ENCODE results near the gene NOTUM.
A peak's percentile ranks its signal among the peaks of the same experiment; 100 is the strongest.

The NOTUM gene

DNA sequence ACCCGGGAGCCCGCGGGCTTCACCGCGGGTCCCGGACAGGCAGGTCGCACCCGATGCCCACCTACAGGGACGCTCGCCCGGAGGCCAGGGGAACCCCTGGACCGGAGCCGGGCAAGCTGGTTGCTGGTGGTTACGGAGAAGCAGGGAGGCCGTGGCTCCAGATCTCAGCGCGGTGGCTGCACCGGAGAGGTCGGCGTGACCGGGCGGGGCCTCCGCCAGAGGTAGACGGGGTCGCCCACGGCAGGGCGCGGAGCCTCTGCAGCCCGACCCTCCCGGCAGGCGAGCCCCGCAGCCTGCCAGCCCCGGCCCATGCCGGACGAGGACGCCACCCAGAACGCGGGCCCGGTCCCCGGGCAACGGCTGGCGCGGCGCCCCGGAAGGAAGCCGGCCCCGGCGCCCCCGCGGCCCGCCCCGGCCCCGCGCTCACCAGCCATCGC is 50.1 kb downstream of the NOTUM start:
- Histone ChIP-seq H3F3A (ENCODE audit: control insufficient read depth, insufficient read depth) (peaks cover 10% of the 10 kb centered on the region), H3K4me2 (ENCODE audit: low read length) (peak overlapping the region; percentile 93), H3K27ac (ENCODE audit: low read depth, low read length) (peak overlapping the region; percentile 52), H3K9me3 (ENCODE audit: control insufficient read depth, insufficient read depth, low read length) (no peaks in the 10 kb centered on the region), H3K27me3 (ENCODE audit: control insufficient read depth, low read length) (no peaks in the 10 kb centered on the region), H3K4me3 (ENCODE audit: low read length) (peak overlapping the region; percentile 98), H3K4me1 (ENCODE audit: control insufficient read depth, low read length) (peaks cover 17% of the 10 kb centered on the region), H3K9me2 (replicated peaks; ENCODE audit: control insufficient read depth, low read length) (no peaks in the 10 kb centered on the region), H3K36me3 (ENCODE audit: control insufficient read depth, low read length) (peaks cover 79% of the 10 kb centered on the region), H4K20me1 (ENCODE audit: control insufficient read depth, insufficient read depth, low read depth, low read length) (peaks cover 15% of the 10 kb centered on the region; the same call in 1 of the 2 replicates), H3K79me2 (ENCODE audit: control insufficient read depth, low read length) (peaks cover 26% of the 10 kb centered on the region)
- TF ChIP-seq, protein P1, sequence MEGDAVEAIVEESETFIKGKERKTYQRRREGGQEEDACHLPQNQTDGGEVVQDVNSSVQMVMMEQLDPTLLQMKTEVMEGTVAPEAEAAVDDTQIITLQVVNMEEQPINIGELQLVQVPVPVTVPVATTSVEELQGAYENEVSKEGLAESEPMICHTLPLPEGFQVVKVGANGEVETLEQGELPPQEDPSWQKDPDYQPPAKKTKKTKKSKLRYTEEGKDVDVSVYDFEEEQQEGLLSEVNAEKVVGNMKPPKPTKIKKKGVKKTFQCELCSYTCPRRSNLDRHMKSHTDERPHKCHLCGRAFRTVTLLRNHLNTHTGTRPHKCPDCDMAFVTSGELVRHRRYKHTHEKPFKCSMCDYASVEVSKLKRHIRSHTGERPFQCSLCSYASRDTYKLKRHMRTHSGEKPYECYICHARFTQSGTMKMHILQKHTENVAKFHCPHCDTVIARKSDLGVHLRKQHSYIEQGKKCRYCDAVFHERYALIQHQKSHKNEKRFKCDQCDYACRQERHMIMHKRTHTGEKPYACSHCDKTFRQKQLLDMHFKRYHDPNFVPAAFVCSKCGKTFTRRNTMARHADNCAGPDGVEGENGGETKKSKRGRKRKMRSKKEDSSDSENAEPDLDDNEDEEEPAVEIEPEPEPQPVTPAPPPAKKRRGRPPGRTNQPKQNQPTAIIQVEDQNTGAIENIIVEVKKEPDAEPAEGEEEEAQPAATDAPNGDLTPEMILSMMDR (IDR thresholded peaks at IDR 0.05; ENCODE audit: low read depth, low read length, poor library complexity, severe bottlenecking) = no peak
- TF ChIP-seq EZH2phosphoT487 (IDR thresholded peaks at IDR 0.05; ENCODE audit: borderline replicate concordance, low read length) = no peak

DNA sequence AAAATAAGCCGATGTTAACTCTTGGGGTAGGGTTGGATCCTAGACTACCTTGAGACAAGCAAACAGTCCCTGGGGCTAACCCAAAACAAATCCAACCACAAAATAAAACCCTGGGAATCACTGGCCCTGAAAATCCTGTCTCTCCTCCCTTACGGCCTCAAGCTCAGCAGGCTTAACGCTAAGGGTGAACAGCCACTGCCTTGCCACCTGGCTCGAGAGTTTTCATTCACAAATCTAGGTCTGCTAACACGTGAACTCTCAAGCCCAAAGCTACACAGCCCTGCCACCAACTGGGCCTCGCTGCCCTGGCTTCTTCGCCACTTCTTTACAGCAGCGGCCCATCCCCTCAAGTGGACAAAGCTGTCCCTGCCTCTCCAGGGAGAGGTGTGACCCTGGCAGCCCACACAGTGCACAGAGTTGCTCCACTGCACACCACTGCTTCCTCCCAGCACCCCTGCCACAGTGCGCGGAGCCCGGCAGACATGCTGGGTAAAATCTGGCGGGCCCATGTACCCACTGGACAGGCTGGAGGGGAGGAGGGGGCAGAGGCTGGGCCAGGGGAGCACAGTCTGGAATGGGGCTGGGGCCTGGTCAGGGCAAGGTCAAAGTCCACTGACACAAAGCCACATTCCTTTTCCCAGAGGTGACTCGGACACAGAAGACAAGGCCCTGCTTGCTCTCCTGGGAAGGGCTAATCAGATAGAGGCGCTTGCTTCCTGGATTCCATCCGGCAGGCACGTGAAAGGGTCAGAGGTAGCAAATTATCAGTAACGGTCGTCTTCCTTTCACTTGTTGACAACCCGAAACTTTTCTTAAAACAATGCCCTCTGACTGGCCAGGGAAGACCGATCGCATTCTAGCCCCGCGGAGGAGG is 50.8 kb downstream of the NOTUM start:
- Histone ChIP-seq H3K4me2 (ENCODE audit: low read length) (peak overlapping the region; percentile 93), H3K79me2 (ENCODE audit: control insufficient read depth, low read length) (peaks cover 20% of the 10 kb centered on the region), H3K36me3 (ENCODE audit: control insufficient read depth, low read length) (peaks cover 75% of the 10 kb centered on the region), H3K9me3 (ENCODE audit: control insufficient read depth, insufficient read depth, low read length) (no peaks in the 10 kb centered on the region), H3K27ac (ENCODE audit: low read depth, low read length) (peak overlapping the region; percentile 52), H3K4me1 (ENCODE audit: control insufficient read depth, low read length) (peaks cover 17% of the 10 kb centered on the region), H3K4me3 (ENCODE audit: low read length) (peak overlapping the region; percentile 98), H3K27me3 (ENCODE audit: control insufficient read depth, low read length) (no peaks in the 10 kb centered on the region), H3K9me2 (replicated peaks; ENCODE audit: control insufficient read depth, low read length) (no peaks in the 10 kb centered on the region), H4K20me1 (ENCODE audit: control insufficient read depth, insufficient read depth, low read depth, low read length) (peaks cover 9% of the 10 kb centered on the region; the same call in 1 of the 2 replicates), H3F3A (ENCODE audit: control insufficient read depth, insufficient read depth) (peaks cover 10% of the 10 kb centered on the region)
- no peak for TF ChIP-seq EZH2phosphoT487 (IDR thresholded peaks at IDR 0.05; ENCODE audit: borderline replicate concordance, low read length)
- TF ChIP-seq, protein P1 (IDR thresholded peaks at IDR 0.05; ENCODE audit: low read depth, low read length, poor library complexity, severe bottlenecking) = no peak

DNA sequence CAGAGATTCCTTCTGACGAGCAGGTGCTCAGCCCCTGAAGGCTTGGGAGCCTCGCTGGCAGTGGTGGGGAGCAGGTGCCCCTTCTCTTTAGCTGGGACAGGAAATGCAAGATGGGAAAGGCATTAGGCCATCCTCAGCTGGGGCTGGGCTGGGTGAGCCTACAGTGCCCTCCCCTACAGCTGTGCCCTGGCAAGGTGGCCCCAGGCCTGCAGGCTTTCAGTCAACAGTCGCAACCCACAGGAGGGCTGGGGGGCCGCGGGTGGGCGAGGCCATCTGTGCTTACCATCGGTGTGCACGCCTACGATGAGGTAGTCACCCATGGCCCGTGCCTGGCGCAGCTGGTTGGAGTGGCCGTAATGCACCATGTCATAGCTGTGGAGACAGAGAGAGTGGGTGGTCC is 51.8 kb downstream of the NOTUM start:
- H3K9me3 ChIP-seq (ENCODE audit: control insufficient read depth, insufficient read depth, low read length) = no peaks in the 10 kb centered on the region
- H3F3A ChIP-seq (ENCODE audit: control insufficient read depth, insufficient read depth) = peaks cover 10% of the 10 kb centered on the region
- peaks cover 2% of the 10 kb centered on the region; the same call in 1 of the 2 replicates for H4K20me1 ChIP-seq (ENCODE audit: control insufficient read depth, insufficient read depth, low read depth, low read length)
- no peak overlapping the region for H3K4me3 ChIP-seq (ENCODE audit: low read length)
- TF ChIP-seq EZH2phosphoT487 (IDR thresholded peaks at IDR 0.05; ENCODE audit: borderline replicate concordance, low read length) = no peak
- TF ChIP-seq, protein P1 (IDR thresholded peaks at IDR 0.05; ENCODE audit: low read depth, low read length, poor library complexity, severe bottlenecking) = no peak
- H3K4me1 ChIP-seq (ENCODE audit: control insufficient read depth, low read length) = peaks cover 17% of the 10 kb centered on the region
- H3K27ac ChIP-seq (ENCODE audit: low read depth, low read length) = no peak overlapping the region
- no peaks in the 10 kb centered on the region for H3K9me2 ChIP-seq (replicated peaks; ENCODE audit: control insufficient read depth, low read length)
- H3K36me3 ChIP-seq (ENCODE audit: control insufficient read depth, low read length) = peaks cover 71% of the 10 kb centered on the region
- H3K27me3 ChIP-seq (ENCODE audit: control insufficient read depth, low read length) = no peaks in the 10 kb centered on the region
- H3K79me2 ChIP-seq (ENCODE audit: control insufficient read depth, low read length) = peaks cover 17% of the 10 kb centered on the region
- H3K4me2 ChIP-seq (ENCODE audit: low read length) = peak overlapping the region; percentile 93; the same call in 1 of the 2 replicates
